CD4-positive, alpha-beta T cell treated with Interferon alpha-2 for 1 hour (primary cell): ENCODE data around the gene TMEM238L.

Experiments
- DNase-seq, 2 donors: peaks; one replicate each; pipeline ENCODE4 v3.0.0-alpha.2; 2020 to 2022

TMEM238L gene

DNA sequence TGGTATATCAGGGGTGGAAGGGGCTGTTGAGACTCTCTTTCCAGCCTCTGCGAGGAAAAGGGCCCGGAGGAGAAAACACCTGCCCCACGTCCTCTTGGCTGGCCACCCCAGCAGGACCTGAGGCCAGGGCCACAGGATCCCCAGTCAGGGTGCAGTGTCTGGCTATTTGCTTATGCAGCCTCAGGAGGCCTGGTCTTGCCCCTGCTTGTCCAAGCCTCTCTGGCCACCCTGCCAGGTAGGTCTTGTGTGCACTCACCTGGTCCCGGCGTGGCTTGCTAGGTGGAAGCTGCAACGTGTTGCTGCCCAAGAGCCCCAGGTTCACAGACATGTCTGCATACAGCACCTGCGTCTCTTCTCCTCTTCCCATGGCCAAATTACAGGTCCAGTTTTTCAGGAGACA, 549 bp downstream of the TMEM238L start:
- no peak for DNase-seq

DNA sequence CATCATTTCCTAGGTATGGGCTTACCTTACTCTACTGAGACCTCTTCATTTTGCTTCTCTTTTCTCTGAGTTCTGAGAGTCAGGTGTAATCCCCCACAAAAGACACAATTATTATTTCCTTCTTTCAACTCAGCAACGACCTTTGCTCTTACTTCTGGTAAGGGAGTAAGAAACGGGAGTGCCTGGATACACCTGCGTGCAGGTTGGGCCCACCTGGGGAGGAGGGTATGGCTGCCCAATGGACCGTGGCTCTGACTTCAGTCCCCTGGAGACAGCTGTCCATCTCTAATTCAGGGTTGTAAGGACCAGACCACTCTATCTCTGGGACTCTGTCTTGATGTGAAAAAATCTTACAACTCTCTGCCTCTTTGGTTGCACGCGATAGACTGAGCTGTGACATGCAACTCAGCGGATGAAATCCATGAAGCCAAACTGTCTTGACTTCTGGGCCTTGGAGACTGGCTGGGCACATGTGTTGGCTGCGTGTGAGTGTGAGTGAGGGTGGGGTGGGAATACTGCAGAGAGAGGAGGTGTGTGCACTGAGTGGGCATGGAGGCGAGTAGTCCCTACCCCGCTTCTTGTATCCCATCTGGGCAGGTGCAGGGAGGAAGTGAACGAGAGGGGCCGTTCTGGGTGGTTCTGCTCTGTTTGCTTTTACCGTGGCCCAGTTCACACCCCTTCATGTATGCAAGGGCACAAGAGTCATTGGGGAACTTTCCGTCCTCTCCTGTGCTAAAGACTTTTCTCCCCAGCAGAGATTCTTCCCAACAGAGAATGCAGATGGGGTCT, 1.2 kb downstream of the TMEM238L start:
- no peak for DNase-seq

DNA sequence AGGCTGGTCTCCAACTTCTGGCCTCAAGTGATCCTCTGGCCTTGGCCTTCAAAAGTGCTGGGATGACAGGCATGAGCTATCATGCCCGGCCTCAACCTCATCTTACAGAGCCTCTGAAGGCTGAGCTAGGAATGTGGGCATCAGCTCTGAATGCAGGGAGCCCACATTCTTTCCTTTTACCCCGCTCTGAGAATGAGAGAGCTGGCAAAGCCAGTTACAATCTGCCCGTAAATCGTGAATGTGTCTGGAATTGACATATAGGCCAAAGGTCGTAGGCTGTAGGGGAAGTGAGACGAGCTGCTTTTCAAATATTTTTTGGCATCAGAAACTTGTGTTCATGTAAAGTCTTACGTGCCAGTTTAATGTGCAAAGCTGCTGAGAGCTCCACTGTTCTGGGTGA, 4.5 kb downstream of the TMEM238L start:
- no peak for DNase-seq

DNA sequence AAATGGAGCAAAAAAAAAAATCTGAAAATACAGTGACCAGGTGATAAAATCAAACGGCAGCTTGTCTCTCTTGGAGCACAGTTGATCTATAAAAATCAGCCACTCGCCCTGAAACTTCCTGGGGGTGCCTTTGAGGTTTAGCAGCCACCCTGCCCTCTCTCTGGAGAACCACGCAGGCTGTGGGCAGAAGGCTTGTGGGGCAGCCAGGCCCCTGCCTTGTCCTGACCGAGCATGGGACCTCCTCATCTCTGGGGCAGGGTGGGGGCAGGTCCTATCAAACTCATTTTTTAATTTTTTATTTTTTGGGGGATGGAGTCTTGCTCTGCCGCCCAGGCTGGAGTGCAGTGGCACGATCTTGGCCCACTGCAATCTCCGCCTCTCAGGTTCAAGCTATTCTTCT, 5.0 kb downstream of the TMEM238L start:
- no peak for DNase-seq

DNA sequence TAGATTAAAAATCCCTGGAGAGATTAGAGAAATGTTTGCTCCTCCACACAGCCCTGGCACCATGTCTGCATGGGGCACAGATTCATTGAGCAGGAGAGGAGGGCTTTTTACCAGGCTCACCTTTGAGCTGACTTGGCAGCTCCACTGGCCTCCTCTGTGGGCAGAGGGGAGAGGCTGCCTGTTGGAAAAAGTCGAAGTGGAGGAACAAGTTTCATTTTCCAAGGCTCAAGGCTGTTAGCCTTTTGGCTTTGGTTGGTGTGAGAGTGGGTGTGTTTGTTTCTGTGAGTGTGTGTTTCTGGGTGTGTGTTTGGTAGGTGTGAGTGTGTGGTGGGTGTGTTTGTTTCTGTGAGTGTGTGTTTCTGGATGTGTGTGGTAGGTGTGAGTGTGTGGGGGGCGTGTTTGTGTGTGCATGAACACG, 5.6 kb downstream of the TMEM238L start:
- DNase-seq: no peak

DNA sequence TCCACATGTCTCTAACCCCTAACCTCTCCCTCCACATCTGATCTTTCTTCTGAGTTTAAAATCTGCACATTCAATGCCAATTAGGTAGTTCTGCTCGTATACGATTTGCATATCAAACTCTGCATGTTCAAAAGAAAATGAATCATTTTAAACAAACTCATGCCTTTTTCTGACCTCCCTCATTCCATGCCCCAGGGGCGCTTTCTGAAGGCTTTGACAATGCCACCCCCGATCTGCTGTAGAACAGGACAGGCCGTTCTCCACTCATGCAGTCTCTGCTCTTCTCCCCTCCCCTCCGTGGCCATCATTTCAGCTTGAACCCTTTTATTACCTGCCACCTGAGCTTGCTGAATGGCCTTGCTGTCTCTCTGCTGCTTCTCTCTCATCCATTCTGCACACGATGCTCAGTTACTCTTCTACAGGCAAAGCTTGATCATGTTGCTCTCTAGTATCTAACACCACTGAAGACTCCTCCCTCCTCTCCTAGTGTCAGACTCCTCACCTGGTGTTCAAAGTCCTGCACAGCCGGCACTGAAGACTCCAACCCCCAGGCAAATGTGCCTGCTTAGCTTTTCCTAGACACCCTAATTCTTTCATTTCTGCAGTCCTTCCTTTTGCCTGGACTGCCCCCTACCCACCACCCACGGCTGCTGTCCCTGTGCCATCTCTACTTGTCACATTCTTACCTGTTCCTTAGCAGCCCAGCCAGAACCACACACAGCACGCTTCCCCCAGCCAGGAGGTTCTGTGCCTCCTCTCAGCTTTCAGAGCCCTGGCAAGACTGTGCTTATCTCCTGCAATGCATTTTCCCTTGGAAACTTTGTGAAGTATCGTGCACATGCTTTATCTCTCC, 6.2 kb downstream of the TMEM238L start:
- DNase-seq: no peak

DNA sequence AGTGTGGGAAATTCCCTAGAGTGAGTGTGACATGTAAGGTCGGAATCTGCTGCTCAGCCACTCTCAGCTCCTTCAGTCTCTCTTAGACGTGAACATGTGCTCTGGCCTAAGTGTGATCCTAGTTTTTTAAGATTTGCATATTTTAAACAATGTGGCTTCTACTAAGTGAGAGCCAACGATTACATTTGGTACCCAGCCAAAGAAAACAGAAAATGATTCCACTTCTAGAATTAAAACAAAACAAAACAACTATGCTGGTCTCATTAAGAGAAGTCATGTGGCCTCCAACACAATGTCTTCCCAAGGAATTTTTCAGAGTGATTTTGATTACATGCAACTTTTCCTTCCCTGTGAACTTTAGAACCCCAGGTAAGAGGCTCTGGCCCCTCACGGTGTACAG, 10.1 kb downstream of the TMEM238L start:
- no peak for DNase-seq

DNA sequence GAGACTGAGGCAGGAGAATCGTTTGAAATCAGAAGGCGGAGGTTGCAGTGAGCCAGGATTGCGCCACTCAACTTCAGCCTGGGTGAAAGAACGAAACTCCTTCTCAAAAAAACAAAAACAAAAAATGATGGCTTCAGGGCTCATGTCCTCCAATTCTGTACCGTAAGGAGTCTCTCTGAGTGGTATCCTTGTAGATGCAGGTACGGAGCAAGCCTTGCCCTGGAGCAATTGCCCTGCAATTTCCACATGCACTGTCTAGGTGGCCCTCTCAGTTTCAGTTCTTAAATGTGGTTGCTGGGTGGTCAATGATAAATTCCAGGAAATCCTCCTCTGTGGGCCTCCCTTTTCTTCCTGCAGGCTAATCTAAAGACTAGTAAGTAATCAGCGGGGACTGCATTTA, 10.6 kb downstream of the TMEM238L start:
- no peak for DNase-seq

DNA sequence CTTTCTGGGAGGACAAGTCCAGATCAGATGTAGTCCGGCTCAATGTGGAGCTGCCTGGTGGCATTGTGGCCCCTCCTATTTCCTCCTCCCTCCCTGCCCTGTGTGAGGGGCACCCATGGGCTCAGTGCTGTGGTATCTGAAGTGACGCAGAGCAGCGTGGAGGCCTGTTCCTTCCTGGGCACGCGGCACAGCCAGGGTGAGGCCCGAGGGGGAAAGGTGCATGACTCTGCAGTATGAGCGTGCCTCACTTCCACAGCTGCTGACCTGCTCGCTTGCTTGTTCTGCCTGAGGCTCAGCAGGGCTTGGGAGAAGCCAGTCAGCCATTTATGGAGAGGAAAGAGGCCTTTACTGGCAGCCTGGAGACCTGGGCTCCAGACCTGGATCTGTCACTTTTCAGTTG, 11.7 kb downstream of the TMEM238L start:
- no peak for DNase-seq

DNA sequence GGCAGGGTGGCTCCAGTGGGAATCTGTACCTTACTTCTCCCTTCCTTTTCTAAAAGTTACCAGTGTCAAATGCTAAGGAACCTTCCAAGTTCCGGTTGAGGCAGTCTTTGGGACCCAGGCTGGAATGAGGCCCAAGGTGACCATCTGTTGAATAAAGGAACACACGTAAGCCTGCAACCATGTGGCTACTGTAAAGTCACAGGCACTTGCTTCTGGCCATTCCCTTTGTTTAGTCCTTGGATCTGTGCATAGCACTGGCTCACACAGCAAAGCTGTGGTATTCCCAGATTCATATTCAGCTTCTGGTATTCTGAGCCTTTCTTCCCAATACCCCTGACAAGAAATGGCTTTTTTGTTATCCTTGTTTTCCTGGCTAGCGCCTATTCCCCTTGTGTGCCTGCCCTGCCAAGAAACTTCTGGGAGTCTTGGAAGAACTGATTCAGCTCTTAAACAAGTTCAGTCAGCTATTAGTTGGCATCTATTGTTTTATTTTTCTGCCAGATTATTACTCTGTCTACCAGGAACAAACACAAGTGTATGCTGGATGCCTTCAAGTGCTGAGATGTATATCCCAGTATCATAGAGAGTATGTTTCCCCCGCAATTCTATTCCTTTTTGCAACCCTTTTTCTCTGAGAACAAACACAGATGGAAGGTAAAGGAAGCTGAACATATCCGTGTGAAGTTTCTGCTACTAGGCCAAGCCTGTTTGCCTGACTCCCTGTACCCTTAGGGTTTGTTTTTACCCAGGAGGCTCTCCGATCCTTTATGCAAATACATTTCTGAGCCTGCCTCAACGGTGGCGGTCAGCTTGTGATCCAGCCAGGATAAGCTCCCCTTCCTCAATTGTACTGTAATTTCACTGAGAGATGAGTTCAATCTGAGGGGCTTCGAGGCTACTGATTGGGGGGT, 13.2 kb downstream of the TMEM238L start:
- DNase-seq: no peak

DNA sequence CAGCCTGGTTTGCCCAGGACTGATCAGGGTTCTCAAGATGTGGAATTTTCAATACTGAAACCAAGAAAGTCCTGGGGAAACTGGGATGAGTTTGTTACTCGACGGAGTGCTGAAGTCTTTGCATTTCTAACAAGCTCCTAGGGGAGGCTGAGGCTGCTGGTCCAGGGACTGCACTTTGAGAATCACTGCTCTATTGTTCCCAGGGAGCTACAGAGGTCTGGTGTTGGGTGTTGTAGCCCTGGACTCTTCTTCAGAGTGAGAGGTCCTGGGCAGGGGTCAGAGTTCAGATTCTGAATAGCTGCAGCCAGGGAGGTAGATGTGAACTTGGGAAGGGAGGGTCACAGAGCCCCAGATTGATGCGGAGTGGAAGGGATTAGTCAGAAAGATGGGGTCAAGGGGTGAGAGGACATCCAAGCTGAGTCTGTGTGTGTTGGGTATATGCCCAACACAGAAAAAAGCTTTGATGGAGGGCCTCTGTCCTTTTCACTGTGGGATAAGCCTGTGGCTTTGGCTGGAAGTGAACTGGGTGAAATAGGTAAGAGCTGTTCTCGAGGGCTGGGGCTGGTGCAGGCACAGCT, 14.1 kb downstream of the TMEM238L start:
- no peak for DNase-seq

DNA sequence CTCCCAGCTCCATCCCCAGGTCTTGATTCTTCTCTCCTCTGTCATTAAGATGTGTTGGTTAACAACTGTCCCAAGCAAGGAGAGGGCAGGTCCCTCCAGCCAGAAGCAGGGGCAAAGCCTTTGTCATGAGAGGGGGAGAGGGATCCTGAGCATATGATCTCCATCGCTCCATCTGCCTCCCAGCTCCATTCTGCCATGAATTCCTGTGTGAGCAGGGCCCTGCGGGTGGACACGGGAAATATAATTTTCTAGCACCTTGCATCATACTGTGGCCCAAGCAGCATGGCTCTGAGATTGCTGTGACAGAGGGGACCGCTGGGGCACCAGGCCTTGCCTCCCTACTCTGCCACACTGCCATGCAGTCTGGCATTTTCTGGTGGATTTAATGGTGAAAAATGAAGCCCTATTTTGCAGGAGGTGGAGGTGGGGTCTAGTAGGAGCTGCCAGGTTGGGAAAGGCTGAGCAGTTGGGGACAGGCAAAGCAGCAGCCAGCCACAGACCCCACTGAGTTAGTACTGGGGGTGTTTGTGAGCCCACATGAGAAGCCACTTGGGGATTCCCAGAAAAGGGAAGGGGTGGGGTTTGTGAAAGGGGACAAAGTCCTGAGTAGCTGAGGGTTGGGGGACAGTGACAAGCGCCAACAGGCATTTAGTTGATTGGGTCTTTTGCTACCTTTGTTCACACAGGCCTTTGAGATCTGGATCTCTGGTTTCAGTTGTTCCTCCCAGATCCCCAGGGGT, 16.4 kb downstream of the TMEM238L start:
- DNase-seq: no peak

DNA sequence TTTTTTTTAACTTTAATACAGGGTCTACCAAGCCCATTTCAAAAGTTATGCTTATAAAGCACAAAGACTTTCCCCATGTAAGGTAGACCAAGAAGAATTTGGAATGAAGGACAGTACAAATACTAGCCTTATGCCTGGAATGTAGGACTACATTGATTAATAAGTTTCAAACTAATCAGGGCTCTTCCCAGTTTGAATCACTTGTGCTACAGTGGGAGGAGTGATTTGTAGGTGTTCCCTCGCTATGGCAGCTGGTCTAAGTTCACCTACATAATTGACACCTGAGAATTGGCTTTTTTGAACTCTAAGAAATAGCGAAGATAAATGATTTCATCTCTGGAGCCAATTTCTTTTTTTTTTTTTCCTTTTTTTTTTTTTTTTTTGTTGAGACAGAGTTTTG, 18.6 kb downstream of the TMEM238L start:
- DNase-seq: no peak

DNA sequence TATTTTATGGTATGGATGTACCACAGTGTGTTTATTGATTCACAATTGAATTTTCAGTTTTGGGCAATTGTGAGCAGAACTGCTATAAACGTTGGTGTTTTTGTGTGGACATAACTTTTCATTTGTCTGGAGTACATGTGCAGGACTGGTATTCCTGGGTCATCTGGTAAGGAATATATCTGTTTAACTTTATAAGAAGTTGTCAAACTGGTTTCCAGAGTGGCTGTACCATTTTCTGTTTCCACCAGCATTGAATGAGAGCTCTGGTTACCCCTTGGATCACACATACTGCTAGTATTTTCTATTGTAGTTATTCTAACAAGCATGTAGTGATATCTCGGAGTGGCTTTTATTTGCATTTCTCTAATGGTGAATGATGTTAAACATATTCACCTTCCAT, 24.3 kb downstream of the TMEM238L start:
- DNase-seq: no peak

DNA sequence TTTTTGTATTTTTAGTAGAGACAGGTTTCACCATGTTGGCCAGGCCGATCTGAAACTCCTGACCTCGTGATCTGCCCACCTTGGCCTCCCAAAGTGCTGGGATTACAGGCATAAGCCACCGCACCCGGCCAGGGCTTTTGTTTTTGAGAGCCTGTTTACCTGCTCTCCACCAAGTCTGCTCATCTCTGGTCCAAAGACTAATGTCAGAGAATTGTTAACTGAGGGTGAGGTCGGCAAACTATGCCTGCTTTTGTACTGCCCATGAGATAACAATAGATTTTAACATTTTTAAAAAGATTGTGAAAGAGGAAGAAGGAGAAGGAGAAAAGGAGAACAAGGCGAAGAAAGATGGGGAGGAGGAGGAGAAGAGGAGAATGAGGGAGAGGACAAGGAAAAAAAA, 26.0 kb downstream of the TMEM238L start:
- no peak for DNase-seq

DNA sequence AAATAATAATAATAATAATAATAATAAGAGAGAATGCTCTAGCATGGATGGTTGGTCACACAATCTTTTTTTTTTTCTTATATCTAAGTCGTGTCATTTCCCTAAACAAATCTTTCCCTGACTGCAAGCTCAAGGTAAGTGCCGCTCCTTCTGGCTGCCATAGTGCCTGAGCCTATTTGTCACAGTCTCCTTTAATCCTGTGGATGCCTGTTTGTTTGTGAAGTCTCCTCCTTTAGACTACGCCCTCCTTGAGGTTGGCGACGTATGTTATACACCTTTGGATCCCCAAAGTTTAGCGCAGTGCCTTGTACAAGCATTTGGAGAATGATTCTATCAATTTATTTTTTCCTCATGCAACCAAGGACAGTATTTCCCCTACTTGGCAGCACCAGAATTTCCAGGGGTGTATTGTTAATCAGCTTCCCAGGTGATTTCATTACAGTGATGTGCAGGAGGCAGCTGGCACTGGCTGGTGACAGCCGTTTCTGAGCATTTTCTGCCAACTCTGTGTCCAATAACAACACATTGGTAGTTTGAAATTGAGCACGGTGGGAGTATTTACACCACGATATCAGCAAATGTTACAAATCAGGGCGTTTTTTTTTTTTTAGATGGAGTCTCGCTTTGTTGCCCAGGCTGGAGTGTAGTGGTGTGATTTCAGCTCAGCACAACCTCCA, 26.6 kb downstream of the TMEM238L start:
- no peak for DNase-seq

DNA sequence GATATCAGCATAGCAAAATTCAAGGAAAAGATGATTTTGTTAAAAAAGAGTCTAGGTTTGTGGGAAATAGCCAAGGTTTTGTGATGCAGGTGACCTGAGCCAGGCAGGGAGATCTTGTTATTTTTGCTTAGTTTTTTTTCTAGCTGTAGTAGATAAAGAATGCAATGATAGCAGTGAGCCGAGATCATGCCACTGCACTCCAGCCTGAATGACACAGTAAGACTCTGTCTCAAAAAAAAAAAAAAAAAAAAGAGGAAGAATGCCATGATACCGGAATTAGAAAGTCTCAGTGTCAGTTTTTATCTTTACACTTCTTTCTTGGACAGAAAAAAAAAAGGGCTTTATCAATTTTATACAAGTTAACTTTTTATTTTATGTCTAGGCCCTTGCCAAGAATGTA, 27.5 kb downstream of the TMEM238L start:
- no peak for DNase-seq

DNA sequence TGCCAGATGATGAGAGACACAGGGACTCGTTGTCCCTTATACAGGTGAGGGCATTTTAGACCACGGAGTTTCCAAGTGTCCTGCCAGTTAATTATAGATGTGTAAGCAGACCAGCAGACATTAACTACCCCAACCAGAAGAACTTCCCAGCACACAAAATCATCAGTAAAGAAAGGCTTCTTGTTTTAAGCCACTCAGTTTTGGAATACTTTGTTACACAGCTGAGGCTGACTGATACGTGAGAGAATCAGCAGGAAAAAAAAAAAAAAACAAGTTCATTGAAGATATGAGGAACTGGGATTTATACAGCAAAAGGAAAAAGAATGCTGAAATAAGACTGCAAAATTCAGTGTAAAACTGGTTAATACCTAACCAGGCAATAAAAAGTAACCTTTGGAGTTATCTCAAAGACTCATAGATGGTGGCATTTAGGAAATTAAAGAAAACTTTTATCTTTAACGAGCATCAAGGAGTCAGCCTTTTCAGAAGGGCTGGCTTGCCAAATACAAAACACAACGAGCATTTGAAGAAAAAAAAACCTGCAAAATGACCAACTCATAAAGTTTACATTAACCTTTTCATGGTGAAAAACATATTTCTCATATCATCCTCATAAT, 28.1 kb downstream of the TMEM238L start:
- DNase-seq: no peak

DNA sequence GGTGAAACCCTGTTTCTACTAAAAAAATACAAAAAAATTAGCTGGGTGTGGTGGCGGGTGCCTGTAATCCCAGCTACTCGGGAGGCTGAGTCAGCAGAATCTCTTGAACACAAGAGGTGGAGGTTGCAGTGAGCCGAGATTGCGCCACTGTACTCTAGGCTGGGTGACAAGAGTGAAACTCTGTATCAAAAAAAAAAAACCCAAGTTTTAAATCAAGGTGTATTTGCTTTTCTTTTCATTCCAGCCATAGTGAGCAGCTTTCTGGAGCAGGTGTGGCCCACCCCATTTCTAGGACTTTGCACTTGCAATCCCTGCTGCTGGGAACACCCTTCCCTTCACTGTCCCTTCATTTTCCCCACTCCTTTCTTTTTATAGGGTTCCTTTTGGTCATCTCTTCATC, 28.8 kb downstream of the TMEM238L start:
- DNase-seq: no peak

DNA sequence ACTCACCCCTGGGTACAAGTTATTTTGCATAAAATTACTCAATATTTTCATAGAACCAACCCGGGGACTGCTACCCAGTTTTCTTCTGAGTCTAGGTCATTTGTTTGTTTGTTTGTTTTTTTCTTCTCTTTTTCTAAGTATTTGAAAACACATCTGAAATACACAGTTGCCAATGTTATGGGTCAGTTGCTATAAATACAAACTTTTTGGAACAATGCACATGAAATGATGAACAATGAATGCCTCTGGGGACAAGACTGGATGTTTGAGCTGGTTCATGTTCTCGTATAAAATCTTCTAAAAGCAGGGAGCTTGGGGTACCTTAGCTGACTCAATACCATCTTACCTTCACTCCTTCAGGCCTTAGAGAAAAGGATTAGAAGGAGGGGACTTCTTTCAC, 30.5 kb downstream of the TMEM238L start:
- no peak for DNase-seq
